Adrenal gland (tissue), 5 donors: Measurements from ENCODE around the gene LBH.

Source experiments
- POLR2A ChIP-seq, 2 donors: fragments of 450-650 bp; IDR thresholded peaks; one replicate each; pipeline ENCODE4 v1.6.1; 2017; ENCODE audit warnings: antibody characterized with exemption in 2 of 2, mild to moderate bottlenecking in 2 of 2, moderate library complexity in 1 of 2
- TF ChIP-seq, protein P1 (sequence below), 6 experiments: fragments of 450-650 bp in 4 of 6; fragments of 200-600 bp in 2 of 6; sonication (generic) in 1 of 6; IDR thresholded peaks; 1 replicate in 5 of 6; 2 replicates in 1 of 6; pipeline versions ENCODE4 v1.5.1 to v1.8.0; 2016 to 2021; ENCODE audit warnings: antibody characterized with exemption in 6 of 6, mild to moderate bottlenecking in 2 of 6, moderate library complexity in 1 of 6
- donor health status: DM: no; HTN: no; CAD: no.

DNA sequence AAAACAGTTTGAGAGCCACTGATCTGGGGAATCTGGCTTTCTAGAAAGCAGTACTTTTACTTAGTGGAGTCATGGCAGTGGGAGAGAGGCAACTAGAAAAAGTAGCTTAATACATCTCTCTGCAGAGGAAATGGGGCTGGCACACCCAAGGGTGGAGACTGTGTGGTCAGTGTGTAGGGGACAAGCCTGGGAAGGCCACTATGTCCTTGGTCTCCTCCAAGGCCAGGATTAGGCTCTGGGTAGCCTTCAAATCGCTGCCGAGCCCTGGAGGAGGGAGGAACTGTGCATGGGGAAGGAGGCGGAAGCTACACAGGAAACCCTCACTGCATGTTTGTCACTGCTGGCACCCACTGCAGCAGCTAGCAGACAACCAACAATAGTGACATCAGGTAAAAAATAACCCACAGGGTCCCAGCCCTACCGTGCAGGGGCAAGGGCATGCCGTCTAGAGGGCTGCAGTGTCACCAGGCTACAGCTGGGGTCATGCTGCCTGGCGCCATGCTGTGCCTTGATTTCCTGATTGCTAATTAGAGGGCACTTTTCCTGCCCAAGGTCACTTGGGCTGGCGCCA is 34.8 kb downstream of the LBH start:
- no peak for TF ChIP-seq POLR2A (IDR thresholded peaks at IDR 0.05)
- TF ChIP-seq, protein P1, sequence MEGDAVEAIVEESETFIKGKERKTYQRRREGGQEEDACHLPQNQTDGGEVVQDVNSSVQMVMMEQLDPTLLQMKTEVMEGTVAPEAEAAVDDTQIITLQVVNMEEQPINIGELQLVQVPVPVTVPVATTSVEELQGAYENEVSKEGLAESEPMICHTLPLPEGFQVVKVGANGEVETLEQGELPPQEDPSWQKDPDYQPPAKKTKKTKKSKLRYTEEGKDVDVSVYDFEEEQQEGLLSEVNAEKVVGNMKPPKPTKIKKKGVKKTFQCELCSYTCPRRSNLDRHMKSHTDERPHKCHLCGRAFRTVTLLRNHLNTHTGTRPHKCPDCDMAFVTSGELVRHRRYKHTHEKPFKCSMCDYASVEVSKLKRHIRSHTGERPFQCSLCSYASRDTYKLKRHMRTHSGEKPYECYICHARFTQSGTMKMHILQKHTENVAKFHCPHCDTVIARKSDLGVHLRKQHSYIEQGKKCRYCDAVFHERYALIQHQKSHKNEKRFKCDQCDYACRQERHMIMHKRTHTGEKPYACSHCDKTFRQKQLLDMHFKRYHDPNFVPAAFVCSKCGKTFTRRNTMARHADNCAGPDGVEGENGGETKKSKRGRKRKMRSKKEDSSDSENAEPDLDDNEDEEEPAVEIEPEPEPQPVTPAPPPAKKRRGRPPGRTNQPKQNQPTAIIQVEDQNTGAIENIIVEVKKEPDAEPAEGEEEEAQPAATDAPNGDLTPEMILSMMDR (IDR thresholded peaks at IDR 0.05), result no peak
